ENCODE data around the gene SCN3B. TPM values are rescaled to one million over a fixed set of nuclear protein-coding genes. Genes with fewer than 3 reads are reported as not detected.

Gene SCN3B
- polyA plus RNA-seq, 1 donor (not counting 4 experiments of a cell fraction or from before 2014, with no cell fraction given) = 0.08 TPM

GRCh38 chr11:123622576-123622975 lies 31.8 kb downstream of the SCN3B start:
- TF ChIP-seq CTCF (optimal IDR thresholded peaks at IDR 0.05 in 1 of 3, IDR thresholded peaks at IDR 0.05 in 1 of 3, conservative IDR thresholded peaks at IDR 0.05 in 1 of 3; ENCODE audit: extremely low read depth in 1 of 3, insufficient read depth in 2 of 3, low read length in 3 of 3) = no peak
- TF ChIP-seq EZH2 (IDR thresholded peaks at IDR 0.05; ENCODE audit: low read length) = no peak
- no peak overlapping the region for H3K9ac ChIP-seq (ENCODE audit: control insufficient read depth, extremely low read depth, insufficient read depth, low read length)
- no peaks in the 10 kb centered on the region for H3K36me3 ChIP-seq (ENCODE audit: control insufficient read depth in 2 of 2, extremely low read depth in 1 of 2, insufficient read depth in 2 of 2, low read length in 2 of 2)

GRCh38 chr11:123616505-123617198 lies 37.8 kb downstream of the SCN3B start:
- peaks cover 5% of the 10 kb centered on the region for H3K27me3 ChIP-seq (ENCODE audit: control insufficient read depth, extremely low read depth, insufficient read depth, low read length)
- peak overlapping the region; percentile 25 for H3K4me2 ChIP-seq (ENCODE audit: control insufficient read depth, extremely low read depth, insufficient read depth, low read depth, low read length)
- H3K9ac ChIP-seq (ENCODE audit: control insufficient read depth, extremely low read depth, insufficient read depth, low read length) = no peak overlapping the region
- FAIRE-seq (peak; percentile 99), DNase-seq (ENCODE audit: low read depth, low spot score) (peak; percentile 26)
- H4K20me1 ChIP-seq (ENCODE audit: control insufficient read depth, extremely low read depth, insufficient read depth, low read length) = no peaks in the 10 kb centered on the region
- no peaks in the 10 kb centered on the region for H3K9me1 ChIP-seq (ENCODE audit: control insufficient read depth, extremely low read depth, insufficient read depth, low read length)
- H3K36me3 ChIP-seq (ENCODE audit: control insufficient read depth in 2 of 2, extremely low read depth in 1 of 2, insufficient read depth in 2 of 2, low read length in 2 of 2) = no peaks in the 10 kb centered on the region
- H3K27ac ChIP-seq (ENCODE audit: control insufficient read depth, insufficient read depth, low read length) = no peak overlapping the region
- H2AFZ ChIP-seq (ENCODE audit: control insufficient read depth, low read length) = peak overlapping the region; percentile 30
- peaks cover 11% of the 10 kb centered on the region for H3K4me1 ChIP-seq (ENCODE audit: control insufficient read depth, extremely low read depth, insufficient read depth, low read length)
- dilution Hi-C loops (cut with MboI; ENCODE audit: extremely low pct_ligation_motif_present, low sequenced_read_pairs) = no loop called here
- no peak for TF ChIP-seq CTCF (optimal IDR thresholded peaks at IDR 0.05 in 1 of 3, IDR thresholded peaks at IDR 0.05 in 1 of 3, conservative IDR thresholded peaks at IDR 0.05 in 1 of 3; ENCODE audit: extremely low read depth in 1 of 3, insufficient read depth in 2 of 3, low read length in 3 of 3)
- no peak for TF ChIP-seq EZH2 (IDR thresholded peaks at IDR 0.05; ENCODE audit: low read length)
- no peaks in the 10 kb centered on the region for H3K79me2 ChIP-seq (ENCODE audit: control insufficient read depth, insufficient read depth, low read length)
- H3K4me3 ChIP-seq (ENCODE audit: control insufficient read depth in 2 of 3, extremely low read depth in 1 of 3, insufficient read depth in 2 of 3, low read depth in 1 of 3, low read length in 3 of 3) = no peak overlapping the region
- no peaks in the 10 kb centered on the region for H3K9me3 ChIP-seq (ENCODE audit: control insufficient read depth, low read depth, low read length)

More at GRCh38 chr11:123622576-123622975, 31.8 kb downstream of the SCN3B start:
- FAIRE-seq (no peak), DNase-seq (ENCODE audit: low read depth, low spot score) (no peak)
- Histone ChIP-seq H2AFZ (ENCODE audit: control insufficient read depth, low read length) (no peak overlapping the region), H3K9me1 (ENCODE audit: control insufficient read depth, extremely low read depth, insufficient read depth, low read length) (no peaks in the 10 kb centered on the region), H4K20me1 (ENCODE audit: control insufficient read depth, extremely low read depth, insufficient read depth, low read length) (peaks cover 2% of the 10 kb centered on the region), H3K4me1 (ENCODE audit: control insufficient read depth, extremely low read depth, insufficient read depth, low read length) (no peaks in the 10 kb centered on the region), H3K79me2 (ENCODE audit: control insufficient read depth, insufficient read depth, low read length) (no peaks in the 10 kb centered on the region), H3K4me3 (ENCODE audit: control insufficient read depth in 2 of 3, extremely low read depth in 1 of 3, insufficient read depth in 2 of 3, low read depth in 1 of 3, low read length in 3 of 3) (no peak overlapping the region), H3K9me3 (ENCODE audit: control insufficient read depth, low read depth, low read length) (no peaks in the 10 kb centered on the region), H3K27me3 (ENCODE audit: control insufficient read depth, extremely low read depth, insufficient read depth, low read length) (peaks cover 6% of the 10 kb centered on the region), H3K27ac (ENCODE audit: control insufficient read depth, insufficient read depth, low read length) (no peak overlapping the region), H3K4me2 (ENCODE audit: control insufficient read depth, extremely low read depth, insufficient read depth, low read depth, low read length) (no peak overlapping the region)
- dilution Hi-C loops (cut with MboI; ENCODE audit: extremely low pct_ligation_motif_present, low sequenced_read_pairs) = no loop called here
